Measurements from ENCODE around the gene RGS4.

GRCh38 chr1:163093579-163093978, 24.4 kb downstream of the RGS4 start:
- no peak for TF ChIP-seq FOXK2 (IDR thresholded peaks at IDR 0.05)
- TF ChIP-seq SUZ12 (IDR thresholded peaks at IDR 0.05): no peak
- no peak for TF ChIP-seq FOXA1 (IDR thresholded peaks at IDR 0.05)
- TF ChIP-seq ARNT (IDR thresholded peaks at IDR 0.05): no peak
- TF ChIP-seq SP1 (IDR thresholded peaks at IDR 0.05): no peak
- TF ChIP-seq L3MBTL2 (conservative IDR thresholded peaks at IDR 0.05): no peak
- TF ChIP-seq NFRKB (IDR thresholded peaks at IDR 0.05): no peak
- TF ChIP-seq FOXM1 (IDR thresholded peaks at IDR 0.05; ENCODE audit: borderline replicate concordance): no peak
- TF ChIP-seq CTBP1 (IDR thresholded peaks at IDR 0.05; ENCODE audit: borderline replicate concordance): no peak
- no peak for TF ChIP-seq TARDBP (IDR thresholded peaks at IDR 0.05)

Measured in HEK293T (cell line).